ENCODE data around the gene PGC. TPM values are rescaled to one million over a fixed set of nuclear protein-coding genes. Genes with fewer than 3 reads are reported as not detected.

Gene PGC
- polyA plus RNA-seq, 1 of the 3 experiments (the other 2 are of a cell fraction): not detected

GRCh38 chr6:41733707-41734665, 13.2 kb downstream of the PGC start:
- peaks cover 42% of the 10 kb centered on the region for H3K79me2 ChIP-seq (ENCODE audit: insufficient read depth)
- no peaks in the 10 kb centered on the region for H3K27me3 ChIP-seq (ENCODE audit: insufficient read depth)
- H3K36me3 ChIP-seq (replicated peaks in 1 of 2; ENCODE audit: control insufficient read depth in 1 of 2, insufficient read depth in 2 of 2, low read length in 1 of 2): no peaks in the 10 kb centered on the region
- peak overlapping the region; percentile 58 for H3K9ac ChIP-seq
- H2AFZ ChIP-seq (ENCODE audit: low read depth): peak overlapping the region; percentile 80
- H3F3A ChIP-seq (replicated peaks; ENCODE audit: insufficient read depth): peaks cover 10% of the 10 kb centered on the region
- CTCF ChIA-PET: interaction anchor here (0.7 to 6.4 kb wide), 23 partner anchors 9 to 366 kb away, joined by 3 to 53 read pairs (median 4); partner anchors contain the start of genes FRS3, PRICKLE4 and TOMM6
- POLR2A ChIA-PET: interaction anchor here (0.6 to 3.6 kb wide), 13 partner anchors 12 to 719 kb away, joined by 3 to 23 read pairs (median 3); partner anchors contain the start of gene TOMM6
- peak overlapping the region; percentile 81 to 96 for H3K27ac ChIP-seq (ENCODE audit: low read depth in 2 of 2, low read length in 1 of 2)
- no peaks in the 10 kb centered on the region for H3K9me2 ChIP-seq
- no peaks in the 10 kb centered on the region for H3K9me3 ChIP-seq
- 2% methylated on average over 27 of the region's 73 CpGs for WGBS (ENCODE audit: low lambda C conversion rate)
- peaks cover 37 to 45% of the 10 kb centered on the region in 2 experiments for H3K4me1 ChIP-seq (ENCODE audit: control insufficient read depth in 1 of 2, insufficient read depth in 2 of 2, low read depth in 1 of 2, low read length in 1 of 2)
- H3K4me2 ChIP-seq: peak overlapping the region; percentile 93
- H4K20me1 ChIP-seq (ENCODE audit: insufficient read depth): no peaks in the 10 kb centered on the region
- H3K4me3 ChIP-seq (ENCODE audit: low read depth in 2 of 2, low read length in 1 of 2): peak overlapping the region; percentile 71 to 72
- DNase-seq: peak; percentile 93
- TF ChIP-seq SIN3A (IDR thresholded peaks at IDR 0.05; ENCODE audit: borderline replicate concordance, low read depth, low read length): no peak
- peak; percentile 49 for TF ChIP-seq POLR2AphosphoS5 (IDR thresholded peaks at IDR 0.05; ENCODE audit: low read depth, low read length)
- 0 out of 2 replicates have a peak, but pooled peaks have one; percentile 21 for TF ChIP-seq RCOR1 (IDR thresholded peaks at IDR 0.05; ENCODE audit: low read length)
- no peak for TF ChIP-seq JUND (IDR thresholded peaks at IDR 0.05)
- TF ChIP-seq, protein P1, sequence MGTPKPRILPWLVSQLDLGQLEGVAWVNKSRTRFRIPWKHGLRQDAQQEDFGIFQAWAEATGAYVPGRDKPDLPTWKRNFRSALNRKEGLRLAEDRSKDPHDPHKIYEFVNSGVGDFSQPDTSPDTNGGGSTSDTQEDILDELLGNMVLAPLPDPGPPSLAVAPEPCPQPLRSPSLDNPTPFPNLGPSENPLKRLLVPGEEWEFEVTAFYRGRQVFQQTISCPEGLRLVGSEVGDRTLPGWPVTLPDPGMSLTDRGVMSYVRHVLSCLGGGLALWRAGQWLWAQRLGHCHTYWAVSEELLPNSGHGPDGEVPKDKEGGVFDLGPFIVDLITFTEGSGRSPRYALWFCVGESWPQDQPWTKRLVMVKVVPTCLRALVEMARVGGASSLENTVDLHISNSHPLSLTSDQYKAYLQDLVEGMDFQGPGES (IDR thresholded peaks at IDR 0.05; ENCODE audit: low read depth, low read length): no peak
- no peak for TF ChIP-seq CTCF (IDR thresholded peaks at IDR 0.05)
- TF ChIP-seq RAD21 (IDR thresholded peaks at IDR 0.05; ENCODE audit: low read length): no peak; the same call in 1 of the 2 replicates
- TF ChIP-seq YY1 (IDR thresholded peaks at IDR 0.05; ENCODE audit: low read depth): no peak
- no peak for TF ChIP-seq ELF1 (IDR thresholded peaks at IDR 0.05)
- TF ChIP-seq NRF1 (IDR thresholded peaks at IDR 0.05; ENCODE audit: low read depth, low read length): peak; percentile 59
- TF ChIP-seq, protein P2, sequence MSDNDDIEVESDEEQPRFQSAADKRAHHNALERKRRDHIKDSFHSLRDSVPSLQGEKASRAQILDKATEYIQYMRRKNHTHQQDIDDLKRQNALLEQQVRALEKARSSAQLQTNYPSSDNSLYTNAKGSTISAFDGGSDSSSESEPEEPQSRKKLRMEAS (IDR thresholded peaks at IDR 0.05; ENCODE audit: low read depth): peak; percentile 41
- peak; percentile 6 for TF ChIP-seq CHD2 (IDR thresholded peaks at IDR 0.05; ENCODE audit: low read length, partially characterized antibody)
- peak; percentile 58 for TF ChIP-seq MXI1 (IDR thresholded peaks at IDR 0.05; ENCODE audit: low read depth, low read length)
- no peak for TF ChIP-seq GABPA (IDR thresholded peaks at IDR 0.05; ENCODE audit: low read depth)
- peak; percentile 12; the same call in 1 of the 2 replicates for TF ChIP-seq SMC3 (IDR thresholded peaks at IDR 0.05; ENCODE audit: low read depth, low read length)
- TF ChIP-seq RFX5 (IDR thresholded peaks at IDR 0.05; ENCODE audit: low read length): no peak
- peak; percentile 46; the same call in 1 of the 2 replicates for TF ChIP-seq TAF1 (IDR thresholded peaks at IDR 0.05; ENCODE audit: borderline replicate concordance, low read depth, low read length)
- no peak for TF ChIP-seq TEAD4 (IDR thresholded peaks at IDR 0.05; ENCODE audit: borderline replicate concordance, insufficient read depth)
- TF ChIP-seq TCF12 (IDR thresholded peaks at IDR 0.05): peak; percentile 55; the same call in 1 of the 2 replicates
- TF ChIP-seq RXRA (IDR thresholded peaks at IDR 0.05; ENCODE audit: borderline replicate concordance, low read depth): 0 out of 2 replicates have a peak, but pooled peaks have one; percentile 3
- no peak for TF ChIP-seq FOXJ3 (CRISPR knock-in tag; IDR thresholded peaks at IDR 0.05)
- TF ChIP-seq, protein P3, sequence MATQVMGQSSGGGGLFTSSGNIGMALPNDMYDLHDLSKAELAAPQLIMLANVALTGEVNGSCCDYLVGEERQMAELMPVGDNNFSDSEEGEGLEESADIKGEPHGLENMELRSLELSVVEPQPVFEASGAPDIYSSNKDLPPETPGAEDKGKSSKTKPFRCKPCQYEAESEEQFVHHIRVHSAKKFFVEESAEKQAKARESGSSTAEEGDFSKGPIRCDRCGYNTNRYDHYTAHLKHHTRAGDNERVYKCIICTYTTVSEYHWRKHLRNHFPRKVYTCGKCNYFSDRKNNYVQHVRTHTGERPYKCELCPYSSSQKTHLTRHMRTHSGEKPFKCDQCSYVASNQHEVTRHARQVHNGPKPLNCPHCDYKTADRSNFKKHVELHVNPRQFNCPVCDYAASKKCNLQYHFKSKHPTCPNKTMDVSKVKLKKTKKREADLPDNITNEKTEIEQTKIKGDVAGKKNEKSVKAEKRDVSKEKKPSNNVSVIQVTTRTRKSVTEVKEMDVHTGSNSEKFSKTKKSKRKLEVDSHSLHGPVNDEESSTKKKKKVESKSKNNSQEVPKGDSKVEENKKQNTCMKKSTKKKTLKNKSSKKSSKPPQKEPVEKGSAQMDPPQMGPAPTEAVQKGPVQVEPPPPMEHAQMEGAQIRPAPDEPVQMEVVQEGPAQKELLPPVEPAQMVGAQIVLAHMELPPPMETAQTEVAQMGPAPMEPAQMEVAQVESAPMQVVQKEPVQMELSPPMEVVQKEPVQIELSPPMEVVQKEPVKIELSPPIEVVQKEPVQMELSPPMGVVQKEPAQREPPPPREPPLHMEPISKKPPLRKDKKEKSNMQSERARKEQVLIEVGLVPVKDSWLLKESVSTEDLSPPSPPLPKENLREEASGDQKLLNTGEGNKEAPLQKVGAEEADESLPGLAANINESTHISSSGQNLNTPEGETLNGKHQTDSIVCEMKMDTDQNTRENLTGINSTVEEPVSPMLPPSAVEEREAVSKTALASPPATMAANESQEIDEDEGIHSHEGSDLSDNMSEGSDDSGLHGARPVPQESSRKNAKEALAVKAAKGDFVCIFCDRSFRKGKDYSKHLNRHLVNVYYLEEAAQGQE (IDR thresholded peaks at IDR 0.05; ENCODE audit: low read depth, low read length): peak; percentile 6; the same call in 1 of the 2 replicates
- no peak for TF ChIP-seq NFIC (IDR thresholded peaks at IDR 0.05; ENCODE audit: borderline replicate concordance)
- no peak for TF ChIP-seq ZBTB33 (IDR thresholded peaks at IDR 0.05; ENCODE audit: borderline replicate concordance, low read depth)
